HG02870 (cell line): ENCODE measurements around the gene IER3IP1.
"Not testable (repeated sequence)": the region's sequence is repeated elsewhere in the genome, so short reads cannot be mapped to it uniquely, and the experiment has no call there.

ENCODE experiments used
- ATAC-seq: cut with Tn5 transposase; IDR thresholded peaks from one replicate; pipeline ENCODE4 v1.9.1; 2021; ENCODE audit warnings: mild to moderate bottlenecking, moderate library complexity; ENCODE audit not compliant: unreplicated experiment

The IER3IP1 gene, protein sequence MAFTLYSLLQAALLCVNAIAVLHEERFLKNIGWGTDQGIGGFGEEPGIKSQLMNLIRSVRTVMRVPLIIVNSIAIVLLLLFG

DNA sequence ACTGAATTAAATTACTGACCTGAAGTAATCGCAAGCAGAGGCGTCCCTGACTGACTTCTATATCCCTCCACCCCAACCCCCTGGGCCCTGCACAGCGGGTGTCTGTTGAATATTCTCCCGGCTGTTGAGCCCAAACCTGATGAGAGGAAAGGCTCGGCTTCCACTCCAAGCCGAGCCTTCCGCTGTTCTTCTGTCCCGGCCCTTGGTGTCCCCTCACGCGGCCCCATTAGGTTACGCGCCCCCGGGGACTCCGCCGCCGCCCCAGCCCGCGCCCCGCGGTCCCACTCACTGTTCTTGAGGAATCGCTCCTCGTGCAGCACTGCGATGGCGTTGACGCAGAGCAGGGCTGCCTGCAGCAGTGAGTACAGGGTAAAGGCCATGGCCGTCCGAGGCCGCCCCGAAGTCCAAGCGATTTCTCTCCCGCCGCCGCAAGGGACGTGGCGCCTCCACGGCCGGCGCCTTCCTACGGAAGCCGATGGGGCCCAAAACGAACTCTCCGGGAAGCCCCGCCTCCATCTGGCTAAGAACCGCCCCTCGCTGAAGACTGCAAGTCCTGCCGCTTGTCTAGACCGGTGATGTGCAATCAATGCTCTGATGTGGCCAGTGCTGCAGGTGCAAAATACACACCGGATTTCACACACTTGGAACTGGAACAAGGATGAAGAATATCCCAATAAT lies at the start of gene IER3IP1:
IER3IP1 (minus strand) TSS at position 467 of the 678 bp plus-strand sequence; CDS start at position 380, 87 bp downstream.
- peak; percentile 80 for ATAC-seq

DNA sequence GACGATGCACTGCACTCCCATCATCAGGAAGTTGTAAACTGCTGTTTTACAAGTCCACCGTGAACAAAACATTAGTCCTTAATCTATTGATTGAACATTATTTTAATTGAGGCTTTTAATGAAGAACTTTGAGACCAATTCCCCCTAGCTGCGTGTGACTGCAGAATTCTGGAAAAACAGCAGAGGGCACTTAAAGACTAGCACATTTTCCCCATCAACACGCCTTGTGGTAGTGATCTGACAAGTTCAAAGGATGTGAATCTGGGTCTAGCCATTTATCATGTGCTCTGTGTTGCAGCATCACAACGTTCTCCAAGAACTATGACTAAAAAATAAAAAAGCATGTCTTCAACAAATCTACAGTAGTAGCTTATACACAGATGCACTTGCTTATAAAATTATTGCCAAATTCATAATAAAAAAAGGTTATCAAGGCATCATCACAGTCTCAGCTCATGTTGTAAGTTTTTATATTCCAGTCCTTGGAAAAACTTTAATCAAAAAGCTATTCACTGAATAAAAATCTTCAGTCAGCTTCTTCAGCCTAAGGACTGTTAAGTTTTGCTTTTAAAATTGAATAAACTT lies 39.5 kb upstream of the IER3IP1 start:
- ATAC-seq, result no peak

DNA sequence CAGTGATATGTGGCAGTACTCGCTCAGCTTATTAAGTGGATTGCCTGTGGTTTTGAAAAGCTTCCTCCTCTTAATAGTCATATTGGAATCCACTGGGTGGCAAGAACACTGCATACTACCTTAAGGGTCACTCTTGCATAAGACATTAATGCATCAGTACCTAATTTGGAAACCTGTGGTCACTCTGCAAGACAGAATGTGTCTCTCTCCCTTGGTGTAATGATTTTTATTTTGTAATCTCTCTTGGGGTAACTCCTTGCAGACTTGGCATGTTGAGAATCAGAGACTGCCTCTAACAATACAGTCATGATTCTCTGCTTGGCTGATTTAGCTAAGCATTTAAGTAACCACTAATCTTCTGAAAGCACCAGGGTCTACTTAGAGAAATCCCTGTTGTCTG lies 33.0 kb upstream of the IER3IP1 start:
- no peak for ATAC-seq

DNA sequence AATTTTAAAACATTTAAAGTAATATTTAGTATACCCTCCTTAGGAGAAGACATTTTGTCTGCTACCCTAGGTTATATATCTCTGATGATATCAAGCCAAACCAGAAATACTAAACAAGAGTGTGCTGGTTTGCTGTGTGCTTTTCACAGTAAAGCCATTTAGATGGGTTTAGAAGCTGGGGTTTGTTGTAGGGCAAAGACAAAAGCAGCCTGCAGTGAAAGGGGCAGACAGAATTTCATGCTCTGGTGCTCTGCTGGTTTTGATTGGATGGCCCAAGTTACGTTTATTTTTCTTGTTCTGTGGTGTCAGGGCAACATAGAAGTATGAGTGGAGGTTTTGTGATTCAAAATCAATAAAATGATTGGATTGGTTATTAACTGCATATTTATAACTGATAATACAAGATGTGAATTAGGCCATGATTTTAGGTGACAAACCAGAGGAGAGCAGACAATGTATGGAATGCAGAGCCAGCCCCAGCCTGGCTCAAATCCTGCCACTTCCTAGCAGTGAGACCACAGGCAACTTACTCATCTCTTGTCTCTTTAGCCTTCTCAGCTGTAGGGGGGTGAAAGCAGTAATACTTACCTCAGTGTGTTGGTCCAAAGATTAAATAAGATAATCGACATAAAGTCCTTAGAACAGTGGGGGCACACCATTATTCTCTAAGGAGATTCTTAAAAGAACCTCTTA lies 30.9 kb upstream of the IER3IP1 start:
- ATAC-seq, result no peak

DNA sequence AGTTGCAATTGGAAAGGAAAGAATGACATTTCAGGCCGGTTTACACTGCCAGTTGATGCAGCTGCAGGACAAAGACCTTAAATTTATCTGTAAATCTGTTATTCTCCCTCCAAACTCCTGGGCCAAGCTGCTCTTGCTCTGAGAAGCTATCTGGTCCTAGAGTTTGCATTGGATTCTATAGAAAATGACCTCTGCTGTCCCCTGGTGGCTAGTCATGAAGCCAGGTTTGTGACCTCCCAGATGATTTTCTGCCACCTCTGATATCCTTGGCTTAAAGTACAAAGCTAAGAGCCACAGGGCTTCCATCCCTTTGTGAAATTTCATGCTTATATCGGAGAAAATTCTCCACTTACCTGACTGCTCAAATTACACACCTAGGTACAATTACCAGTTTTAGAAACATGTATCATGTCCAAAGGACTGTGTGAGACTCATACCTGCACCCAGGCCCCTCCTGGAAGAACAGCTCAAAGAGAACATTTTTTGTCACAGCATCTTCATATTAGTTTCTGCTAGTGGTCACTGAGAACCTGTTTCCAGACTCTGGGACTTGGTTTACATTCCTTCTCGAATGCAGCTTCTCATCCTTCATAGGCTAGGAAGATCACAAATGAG lies 28.9 kb upstream of the IER3IP1 start:
- ATAC-seq, result no peak

DNA sequence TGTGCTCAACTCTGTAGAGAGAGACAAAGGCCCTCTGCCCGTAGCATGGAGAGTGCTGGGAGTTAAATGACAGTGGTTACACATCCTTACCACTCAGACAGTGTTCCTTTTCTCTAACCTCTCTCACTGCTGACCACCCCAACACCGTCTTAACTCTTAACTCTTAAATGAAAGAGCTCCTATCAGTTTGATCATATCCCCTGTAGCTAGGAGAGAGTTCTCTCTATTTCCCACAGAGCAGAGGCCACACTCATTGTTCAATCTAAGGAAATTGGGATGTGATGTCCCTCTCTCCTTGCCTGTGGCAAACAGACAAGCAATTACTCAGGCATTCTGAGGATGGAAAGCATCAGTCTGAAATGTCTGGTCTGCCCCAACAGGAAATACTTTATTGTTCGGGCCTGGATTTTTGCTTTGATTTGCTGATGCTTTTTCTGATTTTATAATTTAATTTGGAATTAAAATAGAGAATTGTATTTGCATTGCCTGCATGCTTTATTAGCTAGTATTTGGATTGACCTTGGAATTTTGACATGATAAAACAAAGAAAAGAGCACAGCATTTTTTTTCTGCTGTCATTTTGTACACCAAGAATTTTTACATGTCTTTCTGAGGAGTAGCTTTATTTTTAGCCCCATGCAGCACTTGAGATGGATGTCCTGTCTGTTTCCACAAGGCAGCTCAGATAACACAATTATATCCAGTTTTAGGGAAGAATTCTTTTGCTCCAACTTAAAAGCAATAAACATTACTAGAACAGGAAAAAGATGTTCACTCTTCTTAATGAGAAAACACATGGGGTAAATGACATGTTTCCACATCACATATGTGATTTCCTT lies 27.7 kb upstream of the IER3IP1 start:
- no peak for ATAC-seq

DNA sequence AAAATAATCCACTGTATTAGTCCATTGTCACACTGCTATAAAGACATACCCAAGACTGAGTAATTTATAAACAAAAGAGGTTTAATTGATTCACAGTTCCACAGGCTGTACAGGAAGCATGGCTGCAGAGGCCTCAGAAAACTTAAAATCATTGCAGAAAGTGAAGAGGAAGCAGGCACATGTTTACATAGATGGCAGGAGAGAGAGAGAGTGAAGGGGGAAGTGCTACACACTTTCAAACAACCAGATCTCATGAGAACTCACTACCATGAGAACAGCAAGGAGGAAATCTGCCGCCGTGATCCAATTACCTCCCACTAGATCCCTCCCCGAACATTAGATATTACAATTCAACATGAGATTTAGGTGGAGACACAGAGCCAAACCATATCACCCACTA lies 19.8 kb upstream of the IER3IP1 start:
- not testable (repeated sequence) for ATAC-seq

DNA sequence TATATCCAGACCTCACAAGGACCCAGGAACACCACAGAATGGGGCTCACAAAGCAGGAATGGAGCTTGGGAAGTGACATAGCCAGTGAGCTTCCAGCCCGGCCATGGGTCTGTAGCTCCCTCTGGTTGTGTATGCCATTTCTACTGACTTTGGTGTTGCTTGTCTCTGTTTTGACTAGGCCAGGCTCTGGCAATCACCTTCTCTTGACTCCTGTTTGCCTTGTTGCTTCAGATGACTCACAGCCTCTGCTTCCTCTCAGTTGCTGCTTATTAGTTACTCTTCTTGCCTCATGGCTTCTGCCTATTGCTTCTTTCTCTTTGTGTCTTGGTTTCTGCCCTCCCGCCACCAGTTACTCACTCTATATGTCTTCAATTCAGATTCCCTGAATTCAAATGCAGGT lies 15.8 kb upstream of the IER3IP1 start:
- no peak for ATAC-seq

DNA sequence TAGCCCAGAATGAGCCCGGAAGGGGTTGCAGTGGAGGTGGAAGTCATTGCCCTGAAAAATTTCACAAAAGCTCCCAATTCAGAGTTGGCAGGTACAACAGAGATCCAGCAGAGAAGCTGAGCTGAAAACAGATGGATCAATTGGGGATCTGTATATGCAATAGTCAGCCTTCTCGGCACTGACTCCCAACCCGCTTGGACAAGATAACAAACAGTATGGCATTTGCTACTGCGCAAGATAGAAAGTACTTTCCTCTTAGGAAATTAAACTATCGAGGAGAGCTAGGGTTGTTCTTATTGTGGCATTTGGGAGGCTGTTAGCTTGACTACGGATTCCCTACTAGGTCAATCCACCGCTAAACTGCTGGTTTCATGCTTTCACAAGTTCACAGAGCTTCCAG lies 11.6 kb upstream of the IER3IP1 start:
- no peak for ATAC-seq

DNA sequence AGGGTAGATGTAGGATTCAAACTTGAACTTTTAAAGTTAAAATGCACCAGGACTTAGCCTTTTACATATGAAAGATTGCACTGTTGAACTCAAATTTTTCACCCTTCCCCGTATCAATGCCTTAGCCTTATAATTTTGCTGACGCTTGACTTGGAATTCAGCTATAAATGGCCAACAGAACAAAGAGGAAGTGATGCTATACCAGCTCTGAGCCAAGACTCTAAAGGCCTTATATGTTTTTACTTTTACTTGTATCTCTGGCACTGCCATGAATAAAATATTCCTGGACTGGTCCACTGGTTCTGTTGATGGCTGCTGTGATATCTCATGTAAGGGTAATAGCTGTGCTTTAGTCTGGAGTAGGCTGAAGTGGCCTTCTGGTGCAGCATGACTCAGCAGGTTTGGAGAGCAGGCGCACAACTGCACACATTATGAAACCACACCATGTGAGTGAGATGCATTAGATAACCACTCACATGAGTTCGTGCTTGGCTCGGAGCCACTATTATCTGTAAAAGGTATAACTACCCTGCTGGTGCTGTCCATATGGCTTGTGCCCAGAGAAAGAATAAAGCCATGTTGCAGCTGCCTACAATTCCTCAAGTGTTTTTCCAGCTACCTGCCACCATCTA lies 8.4 kb upstream of the IER3IP1 start:
- ATAC-seq, result no peak

DNA sequence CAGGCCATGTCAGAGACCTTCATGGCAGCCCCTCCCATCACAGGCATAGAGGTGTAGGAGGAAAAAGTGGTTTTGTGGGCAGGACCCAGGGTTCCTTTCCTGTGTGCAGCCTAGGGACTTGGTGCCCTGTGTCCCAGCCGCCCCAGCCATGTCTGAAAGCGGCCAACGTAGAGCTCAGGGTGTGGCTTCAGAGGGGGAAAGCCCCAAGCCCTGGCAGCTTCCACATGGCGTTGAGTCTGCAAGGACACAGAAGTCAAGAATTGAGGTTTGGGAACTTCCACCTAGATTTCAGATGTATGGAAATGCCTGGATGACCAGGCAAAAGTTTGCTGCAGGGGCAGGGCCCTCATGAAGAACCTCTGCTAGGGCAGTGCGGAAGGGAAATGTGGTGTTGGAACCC lies 6.0 kb upstream of the IER3IP1 start:
- not testable (repeated sequence) for ATAC-seq

DNA sequence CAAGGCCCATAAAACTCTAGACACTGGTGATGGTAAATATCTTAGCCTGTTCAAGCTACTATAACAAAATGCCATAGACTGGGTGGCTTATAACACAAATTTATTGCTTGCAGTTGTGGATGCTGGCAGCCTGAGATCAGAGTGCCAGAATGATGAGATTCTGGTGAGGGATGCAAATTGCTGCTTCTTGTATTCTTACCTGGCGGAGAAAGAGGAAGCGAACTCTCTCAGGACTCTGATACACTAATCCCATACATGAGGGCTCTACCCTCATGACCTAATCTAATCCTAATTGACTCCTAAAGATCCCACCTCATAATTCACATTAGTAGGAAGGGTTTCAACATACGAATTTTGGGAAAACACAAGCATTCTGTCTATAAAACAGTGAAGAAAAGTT lies 4.6 kb upstream of the IER3IP1 start:
- no peak for ATAC-seq

DNA sequence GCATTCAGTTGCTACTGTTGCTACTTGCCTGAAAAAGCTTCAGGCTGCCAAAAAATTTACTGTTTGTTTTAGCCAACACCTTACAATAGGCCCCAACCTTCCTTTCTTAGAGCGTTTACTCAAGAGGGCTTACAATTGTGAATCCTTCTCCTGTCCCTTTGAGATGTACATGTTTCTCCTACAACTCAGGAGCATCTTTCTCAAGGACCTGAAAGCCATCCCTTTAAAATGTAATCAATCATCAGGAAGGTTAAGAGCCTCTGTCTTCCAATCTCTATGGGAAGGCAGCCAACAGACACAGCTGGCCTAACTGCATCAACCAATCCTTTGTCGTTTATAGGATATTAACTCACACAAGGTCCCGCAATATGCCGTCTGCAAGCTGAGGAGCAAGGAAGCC lies 3.4 kb upstream of the IER3IP1 start:
- ATAC-seq, result no peak

DNA sequence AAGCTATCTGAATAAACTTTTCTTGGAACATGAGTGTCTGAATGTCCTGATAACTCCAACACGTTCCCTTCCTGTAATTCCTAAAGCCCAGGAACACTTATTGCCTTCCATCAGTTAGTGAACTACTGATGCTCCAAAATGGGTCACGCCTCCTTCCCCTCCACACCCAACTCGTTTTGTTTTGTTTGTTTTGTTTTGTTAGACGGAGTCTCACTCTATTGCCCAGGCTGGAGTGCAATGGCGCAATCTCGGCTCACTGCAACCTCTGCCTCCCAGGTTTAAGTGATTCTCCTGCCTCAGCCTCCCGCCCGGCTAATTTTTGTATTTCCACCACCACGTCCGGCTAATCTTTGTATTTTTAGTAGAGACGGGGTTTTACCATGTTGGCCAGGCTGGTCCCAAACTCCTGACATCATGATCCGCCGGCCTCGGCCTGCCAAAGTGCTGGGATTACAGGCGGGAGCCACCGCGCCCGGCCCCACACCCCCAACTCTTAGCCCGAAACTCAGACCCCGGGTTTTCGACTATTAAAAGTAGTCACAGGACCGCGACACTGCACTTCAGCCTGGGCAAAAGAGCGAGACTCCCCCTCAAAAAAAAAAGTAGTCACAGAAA lies 774 bp downstream of the IER3IP1 start:
- no peak for ATAC-seq

DNA sequence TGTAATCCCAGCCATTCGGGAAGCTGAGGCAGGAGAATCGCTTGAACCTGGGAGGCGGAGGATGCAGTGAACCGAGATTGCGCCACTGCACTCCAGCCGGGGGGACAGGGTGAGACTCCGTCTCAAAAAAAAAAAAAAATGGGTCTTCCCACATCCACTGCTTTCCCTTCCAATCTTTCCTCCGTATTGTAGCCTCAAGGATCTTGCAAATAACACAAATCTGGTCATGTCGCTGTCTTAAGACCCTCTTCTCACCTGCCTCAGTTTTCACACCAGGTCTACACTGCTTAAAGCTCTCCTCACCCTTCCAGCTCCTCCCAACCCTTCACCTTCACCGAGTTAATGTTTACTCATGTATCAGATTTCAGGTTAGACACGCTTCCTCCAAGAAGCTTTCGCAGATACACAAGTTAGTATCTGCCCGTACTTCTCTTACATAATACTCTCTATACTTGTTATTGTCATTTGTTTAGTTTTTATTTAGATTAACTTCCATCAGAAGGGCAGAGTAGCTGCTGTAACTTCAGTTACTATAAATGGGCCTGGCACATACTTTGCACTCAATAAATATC lies 1.5 kb downstream of the IER3IP1 start:
- no peak for ATAC-seq

DNA sequence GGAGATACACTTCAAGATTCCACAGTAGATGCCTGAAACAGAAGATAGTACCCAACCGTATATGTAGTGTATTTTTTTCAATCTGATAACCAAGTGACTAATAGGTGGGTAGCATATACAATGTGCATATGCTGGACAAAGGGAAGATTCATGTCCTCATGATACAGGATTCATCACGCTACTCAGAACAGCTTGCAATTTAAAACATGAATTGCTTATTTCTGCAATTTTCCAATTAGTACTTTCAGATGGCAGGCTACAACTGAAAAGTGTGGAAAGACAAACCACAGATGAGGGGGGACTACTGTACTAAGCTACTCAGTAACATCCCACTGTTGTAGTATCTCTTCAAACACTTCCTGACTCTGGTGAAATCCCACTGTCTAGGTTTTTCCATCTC lies 3.7 kb downstream of the IER3IP1 start:
- ATAC-seq, result no peak

DNA sequence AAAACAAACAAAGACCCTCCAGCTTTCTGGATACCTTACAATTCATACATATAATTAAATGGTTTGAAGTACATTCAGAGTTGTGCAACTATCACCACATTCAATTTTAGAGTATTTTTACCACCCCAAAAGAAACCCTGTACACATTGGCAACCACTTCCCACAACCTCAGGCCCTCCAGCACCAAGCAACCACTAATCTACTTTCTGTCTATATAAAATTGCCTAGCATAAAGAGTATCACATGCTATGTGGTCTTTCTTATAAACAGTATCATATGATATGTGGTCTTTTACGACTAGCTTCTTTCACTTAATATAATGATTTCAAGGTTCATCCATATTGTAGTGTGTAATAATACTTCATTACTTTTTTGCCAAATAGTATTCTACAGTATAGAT lies 7.3 kb downstream of the IER3IP1 start:
- no peak for ATAC-seq

DNA sequence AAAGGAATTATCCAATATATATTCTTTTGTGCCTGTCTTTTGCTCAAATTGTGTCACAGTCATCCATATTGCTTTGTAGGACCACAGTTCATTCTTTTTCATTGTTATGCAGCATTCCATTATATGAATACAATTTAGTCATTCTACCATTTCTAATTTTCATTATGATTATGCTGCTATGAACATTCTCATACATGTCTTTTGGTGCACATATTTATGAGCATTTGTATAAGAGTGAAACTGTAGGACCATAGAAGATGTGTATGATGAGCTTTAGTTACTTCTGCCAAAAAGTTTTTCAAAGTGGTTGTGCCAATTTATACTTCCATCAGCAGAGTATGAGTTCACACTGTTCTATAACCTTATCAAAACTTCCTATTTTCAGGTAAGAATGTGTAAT lies 7.7 kb downstream of the IER3IP1 start:
- no peak for ATAC-seq

DNA sequence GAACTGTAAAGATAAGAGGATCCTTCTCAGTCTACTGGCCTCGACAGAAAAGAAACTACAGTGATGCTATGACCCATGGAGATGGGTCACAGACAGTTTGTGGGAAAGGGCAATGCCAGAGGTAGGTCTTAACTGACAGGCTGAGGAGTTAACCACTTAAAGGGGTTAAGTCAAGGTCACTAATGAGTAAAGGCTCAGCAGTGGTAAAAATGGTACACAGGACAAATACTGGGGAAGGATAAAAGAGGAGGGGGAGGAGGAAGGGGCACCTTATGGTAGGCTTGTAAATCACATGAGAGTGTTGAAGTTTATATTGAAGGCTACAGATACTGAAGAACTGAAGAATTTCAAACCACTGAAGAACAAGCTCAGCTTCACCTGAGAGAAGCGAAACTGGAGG lies 9.9 kb downstream of the IER3IP1 start:
- no peak for ATAC-seq

DNA sequence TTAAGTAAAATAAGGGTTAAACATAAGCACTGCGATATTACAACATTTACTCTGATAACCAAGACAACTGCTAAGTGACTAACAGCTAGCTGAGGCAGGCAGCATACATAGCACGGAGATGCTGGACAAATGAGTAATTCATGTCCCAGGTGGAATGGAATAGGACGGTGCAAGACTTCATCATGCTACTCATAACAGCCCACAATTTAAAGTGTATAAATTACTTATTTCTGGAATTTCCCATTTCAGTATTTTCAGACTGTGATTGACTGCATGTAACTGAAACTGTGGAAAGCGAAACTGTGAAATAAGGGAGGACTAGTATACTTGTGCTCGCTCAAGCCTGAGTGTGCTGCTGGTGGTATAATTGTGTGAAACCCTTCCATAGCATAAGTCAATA lies 12.9 kb downstream of the IER3IP1 start:
- peak; percentile 79 for ATAC-seq
